Endothelial cell of umbilical vein (primary cell): ENCODE data around the gene PCDH9. TPM values are rescaled to one million over a fixed set of nuclear protein-coding genes. Genes with fewer than 3 reads are reported as not detected.

Source experiments
- BruUV-seq: library from RNA; stranded (reverse); fragments of 400-500 nt; replicated peaks from 2 replicates; lab custom pipeline; 2021; lab: Mats Ljungman, UMichigan
- CTCF ChIA-PET: fragments of 300-600, 350-600 bp; sonication (Branson Sonifier 250); formaldehyde crosslinking; loops from one replicate; lab custom pipeline; 2021; ENCODE audit warnings: antibody characterized with exemption, inconsistent platforms; lab: Charles Lee
- POLR2A ChIA-PET: fragments of 300-600, 350-600 bp; sonication (Branson Sonifier 250); formaldehyde crosslinking; loops from one replicate; lab custom pipeline; 2021; ENCODE audit warnings: antibody characterized with exemption, inconsistent platforms; lab: Charles Lee
- DNase-seq: peaks from one replicate; pipeline ENCODE4 v3.0.0-alpha.2; 2011; ENCODE audit warnings: low read depth, low spot score
- FAIRE-seq: peaks from 2 replicates; lab custom pipeline; 2011; peaks lifted over from hg19 to GRCh38; lab: Jason Lieb, UNC
- H2AFZ ChIP-seq: 2 replicates; pipeline ENCODE4 v1.6.0; 2012; ENCODE audit warnings: low read depth, low read length, control low read depth, inconsistent platforms
- H3K27ac ChIP-seq: 2 replicates; pipeline ENCODE4 v1.5.1; 2011; ENCODE audit warnings: low read depth, mild to moderate bottlenecking, control low read depth, low read length, moderate library complexity; ENCODE audit not compliant: insufficient read depth
- H3K27me3 ChIP-seq, 2 experiments: 2 replicates each; pipeline versions ENCODE4 v1.6.0 to v1.6.1; 2011; ENCODE audit warnings: low read length in 2 of 2, mixed read lengths in 1 of 2; ENCODE audit not compliant: control insufficient read depth in 2 of 2, insufficient read depth in 2 of 2
- H3K36me3 ChIP-seq, 2 experiments: 2 replicates in 1 of 2; 3 replicates in 1 of 2; pipeline ENCODE4 v1.5.1; 2011; ENCODE audit warnings: low read length in 2 of 2, mild to moderate bottlenecking in 1 of 2, moderate library complexity in 1 of 2; ENCODE audit not compliant: control insufficient read depth in 2 of 2, insufficient read depth in 2 of 2; ENCODE audit errors: extremely low read depth in 1 of 2
- H3K4me1 ChIP-seq: 3 replicates; pipeline ENCODE4 v1.5.1; 2011; ENCODE audit warnings: mild to moderate bottlenecking, low read length; ENCODE audit not compliant: control insufficient read depth, insufficient read depth; ENCODE audit errors: extremely low read depth
- H3K4me2 ChIP-seq: 2 replicates; pipeline ENCODE4 v1.6.1; 2011; ENCODE audit warnings: low read length, control low read depth, mixed read lengths; ENCODE audit not compliant: insufficient read depth
- H3K4me3 ChIP-seq, 3 experiments: fragments of 200-600 bp in 1 of 3; sonication (generic), shearing (Covaris generic) in 1 of 3; replicated peaks in 1 of 3; 2 replicates each; pipeline ENCODE4 v1.5.1; 2011 to 2016; ENCODE audit warnings: control low read depth in 3 of 3, low read length in 3 of 3, mild to moderate bottlenecking in 2 of 3, inconsistent platforms in 1 of 3, low read depth in 1 of 3, moderate library complexity in 1 of 3; ENCODE audit not compliant: insufficient read depth in 1 of 3
- H3K79me2 ChIP-seq: 2 replicates; pipeline ENCODE4 v1.6.0; 2012; ENCODE audit warnings: low read length, inconsistent platforms; ENCODE audit not compliant: control insufficient read depth, insufficient read depth
- H3K9ac ChIP-seq: replicated peaks from 2 replicates; pipeline ENCODE3; 2011; ENCODE audit warnings: low read length, control low read depth; ENCODE audit not compliant: insufficient read depth; ENCODE audit errors: extremely low read depth
- H3K9me1 ChIP-seq: replicated peaks from 3 replicates; pipeline ENCODE4 v1.6.0; 2011; ENCODE audit warnings: mild to moderate bottlenecking, low read length; ENCODE audit not compliant: control insufficient read depth, insufficient read depth; ENCODE audit errors: extremely low read depth
- H3K9me3 ChIP-seq: replicated peaks from 2 replicates; pipeline ENCODE4 v1.5.1; 2012; ENCODE audit warnings: low read length, inconsistent platforms; ENCODE audit not compliant: control insufficient read depth, insufficient read depth
- H4K20me1 ChIP-seq: replicated peaks from 2 replicates; pipeline ENCODE3; 2011; ENCODE audit warnings: mild to moderate bottlenecking, low read length; ENCODE audit not compliant: control insufficient read depth, insufficient read depth; ENCODE audit errors: extremely low read depth
- CTCF ChIP-seq, 2 donors: IDR thresholded peaks; 1 replicate in 1 of 2; 2 replicates in 1 of 2; pipeline ENCODE4 v1.5.1; 2011; ENCODE audit warnings: low read length in 2 of 2, mild to moderate bottlenecking in 2 of 2, moderate library complexity in 2 of 2, control low read depth in 1 of 2, inconsistent platforms in 1 of 2, low read depth in 1 of 2; ENCODE audit not compliant: insufficient read depth in 1 of 2; ENCODE audit errors: extremely low read depth in 1 of 2
- EZH2 ChIP-seq: IDR thresholded peaks from 2 replicates; pipeline ENCODE4 v1.6.1; 2012; ENCODE audit warnings: borderline replicate concordance, low read depth, mild to moderate bottlenecking, moderate library complexity, low read length, inconsistent platforms; ENCODE audit not compliant: severe bottlenecking
- FOS ChIP-seq: IDR thresholded peaks from 2 replicates; pipeline ENCODE4 v1.6.1; 2011; ENCODE audit warnings: mild to moderate bottlenecking, low read length, moderate library complexity, borderline replicate concordance; ENCODE audit not compliant: insufficient read depth
- GATA2 ChIP-seq: IDR thresholded peaks from 2 replicates; pipeline ENCODE4 v1.7.0; 2011; ENCODE audit warnings: low read depth, mild to moderate bottlenecking, moderate library complexity, mixed read lengths, low read length; ENCODE audit not compliant: insufficient read length, insufficient read depth
- JUN ChIP-seq: IDR thresholded peaks from 2 replicates; pipeline ENCODE4 v1.6.1; 2011; ENCODE audit warnings: borderline replicate concordance, low read depth; ENCODE audit not compliant: insufficient read length, insufficient read depth
- MAX ChIP-seq: IDR thresholded peaks from 2 replicates; pipeline ENCODE4 v1.6.1; 2011; ENCODE audit not compliant: insufficient read depth, insufficient read length
- MYC ChIP-seq: IDR thresholded peaks from one replicate; pipeline ENCODE4 v1.6.1; 2011; ENCODE audit warnings: mild to moderate bottlenecking, low read depth, low read length
- POLR2A ChIP-seq: IDR thresholded peaks from 2 replicates; pipeline ENCODE4 v1.6.1; 2012; ENCODE audit warnings: low read depth, mild to moderate bottlenecking, control low read depth, low read length
- POLR2AphosphoS5 ChIP-seq: IDR thresholded peaks from 2 replicates; pipeline ENCODE4 v1.6.1; 2012; ENCODE audit warnings: low read depth, mild to moderate bottlenecking, control low read depth, low read length, moderate library complexity; ENCODE audit not compliant: insufficient read depth
- dilution Hi-C: fragments of 300-500 bp; cut with MboI; formaldehyde crosslinking; loops from one replicate; pipeline ENCODE4 v1.15.0; 2019; ENCODE audit warnings: low sequenced_read_pairs; ENCODE audit not compliant: extremely low pct_ligation_motif_present
- intact Hi-C: fragments of 100-400 bp; cut with micrococcal nuclease; formaldehyde crosslinking; loops from one replicate; pipeline ENCODE4 v1.10.0; 2022
- polyA plus RNA-seq, 4 experiments: library from polyadenylated mRNA; depleted of rRNA in 3 of 4; stranded (reverse) in 3 of 4; unstranded in 1 of 4; fragments of >200 nt; gene quantifications; 2 replicates each; pipeline versions ENCODE4 v1.2.1 to v1.2.3, GENCODE V29; 2011 to 2012; ENCODE audit warnings: missing spikeins in 1 of 4
- total RNA-seq: library from RNA; stranded (reverse); gene quantifications from 2 replicates; pipeline ENCODE4 v1.2.3, GENCODE V29; 2021

The PCDH9 gene
- total and polyA plus RNA-seq, 2 donors (not counting 3 experiments of a cell fraction or from before 2014, with no cell fraction given): 1.1 to 5.2 TPM

- no peak for FAIRE-seq
- H4K20me1 ChIP-seq: no peaks in the 10 kb centered on the region
- no peak overlapping the region for H3K27ac ChIP-seq
- no peak overlapping the region for H3K9ac ChIP-seq
- H3K27me3 ChIP-seq: no peaks in the 10 kb centered on the region
- dilution Hi-C loops (no loop called here), intact Hi-C loops (loop anchor here (10.0 kb wide), 1 partner anchor 375 kb away; no protein-coding TSS in a partner anchor)
- no peaks in the 10 kb centered on the region for H3K36me3 ChIP-seq
- H3K4me3 ChIP-seq: no peak overlapping the region
- no peak overlapping the region for H2AFZ ChIP-seq
- H3K79me2 ChIP-seq: no peaks in the 10 kb centered on the region
- no peak for DNase-seq
- no TSS peak for BruUV-seq
- no peaks in the 10 kb centered on the region for H3K9me1 ChIP-seq
- POLR2A ChIA-PET: no interaction called here
- H3K4me1 ChIP-seq: no peaks in the 10 kb centered on the region
- H3K9me3 ChIP-seq: no peaks in the 10 kb centered on the region
- no peak for TF ChIP-seq EZH2
- TF ChIP-seq JUN: no peak
- TF ChIP-seq POLR2AphosphoS5: no peak
- no peak for TF ChIP-seq MYC
- TF ChIP-seq POLR2A: no peak
- TF ChIP-seq CTCF (IDR thresholded peaks at IDR 0.05; ENCODE audit: extremely low read depth in 1 of 2, insufficient read depth in 1 of 2, low read depth in 1 of 2, low read length in 2 of 2): no peak
- no peak for TF ChIP-seq MAX
- no peak for TF ChIP-seq FOS
- TF ChIP-seq GATA2: no peak
- CTCF ChIA-PET: no interaction called here
- no peak overlapping the region for H3K4me2 ChIP-seq
These were observed 380.4 kb downstream of the PCDH9 start for GRCh38 chr13:66849706-66850105.
